ENCODE results near the gene TFAP2C.
"Not testable (repeated sequence)": the region's sequence is repeated elsewhere in the genome, so short reads cannot be mapped to it uniquely, and the experiment has no call there.

- TF ChIP-seq CTCF (IDR thresholded peaks at IDR 0.05; ENCODE audit: insufficient read depth, low read length); REST (IDR thresholded peaks at IDR 0.05; ENCODE audit: insufficient replicate concordance, low read depth): not testable (repeated sequence)
Observed at GRCh38 chr20:56658341-56658947, 29.3 kb downstream of the TFAP2C start.
